SU-DHL-6 (cell line): Measurements from ENCODE around the gene SMTNL2.

Source experiments
- H2AFZ ChIP-seq: fragments of 200-600 bp; sonication (generic); 2 replicates; pipeline ENCODE4 v1.6.1; 2014; ENCODE audit warnings: low read depth, mild to moderate bottlenecking, moderate library complexity, mixed read lengths, antibody characterized with exemption, low read length; ENCODE audit not compliant: severe bottlenecking
- H3F3A ChIP-seq: fragments of 200-600 bp; shearing (Covaris generic); 2 replicates; pipeline ENCODE4 v1.6.0; 2016; ENCODE audit warnings: antibody characterized with exemption, mild to moderate bottlenecking; ENCODE audit not compliant: insufficient read depth
- H3K27ac ChIP-seq: fragments of 200-600 bp; sonication (generic); 2 replicates; pipeline ENCODE4 v1.5.1; 2016; ENCODE audit warnings: low read depth, mild to moderate bottlenecking, low read length, moderate library complexity, mixed read lengths
- H3K27me3 ChIP-seq: fragments of 200-600 bp; sonication (generic), shearing (Covaris generic); 2 replicates; pipeline ENCODE4 v1.6.0; 2014; ENCODE audit warnings: mild to moderate bottlenecking, low read length
- H3K36me3 ChIP-seq: fragments of 200-600 bp; sonication (generic); 2 replicates; pipeline ENCODE4 v1.6.1; 2014; ENCODE audit warnings: mild to moderate bottlenecking, low read length, mixed read lengths
- H3K4me2 ChIP-seq: fragments of 300-600, 200-600 bp; shearing (Covaris generic), sonication (generic); 2 replicates; pipeline ENCODE4 v1.6.0; 2014; ENCODE audit warnings: low read length, low read depth, mild to moderate bottlenecking; ENCODE audit not compliant: poor library complexity, severe bottlenecking
- H3K4me3 ChIP-seq: fragments of 200-600 bp; sonication (generic); 2 replicates; pipeline ENCODE4 v1.5.1; 2014; ENCODE audit warnings: antibody characterized with exemption, low read length, mild to moderate bottlenecking, mixed read lengths; ENCODE audit not compliant: insufficient read depth, poor library complexity, severe bottlenecking
- H3K79me2 ChIP-seq: fragments of 200-600 bp; sonication (generic); 2 replicates; pipeline ENCODE4 v1.6.1; 2014; ENCODE audit warnings: mild to moderate bottlenecking, low read length, moderate library complexity; ENCODE audit not compliant: insufficient read depth
- H3K9ac ChIP-seq: fragments of 200-600 bp; sonication (generic); 2 replicates; pipeline ENCODE4 v1.7.0; 2014; ENCODE audit warnings: mild to moderate bottlenecking, low read length
- H3K9me2 ChIP-seq: fragments of 200-600 bp; sonication (generic); replicated peaks from 2 replicates; pipeline ENCODE4 v1.6.1; 2014; ENCODE audit warnings: low read length; ENCODE audit not compliant: insufficient read depth
- H3K9me3 ChIP-seq: fragments of 200-600 bp; sonication (generic); 2 replicates; pipeline ENCODE4 v1.6.1; 2014; ENCODE audit warnings: low read length, mixed read lengths; ENCODE audit not compliant: insufficient read depth
- H4K20me1 ChIP-seq: fragments of 200-600 bp; sonication (generic); 2 replicates; pipeline ENCODE4 v1.6.1; 2014; ENCODE audit warnings: low read depth, mild to moderate bottlenecking, antibody characterized with exemption, low read length, moderate library complexity, mixed read lengths
- CTCF ChIP-seq: fragments of 200-600 bp; sonication (generic); IDR thresholded peaks from one replicate; pipeline ENCODE4 v1.5.1; 2017; ENCODE audit warnings: antibody characterized with exemption, mild to moderate bottlenecking, low read length, moderate library complexity; ENCODE audit not compliant: insufficient read depth, poor library complexity, severe bottlenecking
- EZH2phosphoT487 ChIP-seq: fragments of 200-600 bp; sonication (generic), shearing (Covaris generic); conservative IDR thresholded peaks from 2 replicates; pipeline ENCODE4 v1.6.1; 2018; ENCODE audit warnings: mild to moderate bottlenecking, antibody characterized with exemption, low read length, moderate library complexity, mixed read lengths

Gene SMTNL2

GRCh38 chr17:4586043-4586442 is 1.7 kb downstream of the SMTNL2 start:
- Histone ChIP-seq H2AFZ (no peak overlapping the region), H3K27ac (no peak overlapping the region), H3K27me3 (no peaks in the 10 kb centered on the region)

GRCh38 chr17:4587195-4587594 is 2.9 kb downstream of the SMTNL2 start:
- no peak overlapping the region for H3K9ac ChIP-seq
- H3F3A ChIP-seq: no peaks in the 10 kb centered on the region
- H2AFZ ChIP-seq: no peak overlapping the region
- no peak for TF ChIP-seq CTCF
- TF ChIP-seq EZH2phosphoT487: no peak
- no peaks in the 10 kb centered on the region for H3K9me3 ChIP-seq
- no peaks in the 10 kb centered on the region for H3K27me3 ChIP-seq
- H3K79me2 ChIP-seq: no peaks in the 10 kb centered on the region
- no peak overlapping the region for H3K4me2 ChIP-seq
- H4K20me1 ChIP-seq: no peaks in the 10 kb centered on the region
- H3K9me2 ChIP-seq: no peaks in the 10 kb centered on the region
- H3K27ac ChIP-seq: no peak overlapping the region
- no peak overlapping the region for H3K4me3 ChIP-seq
- H3K36me3 ChIP-seq: no peaks in the 10 kb centered on the region

More at GRCh38 chr17:4586043-4586442, 1.7 kb downstream of the SMTNL2 start:
- no peak overlapping the region for H3K4me3 ChIP-seq
- no peak overlapping the region for H3K4me2 ChIP-seq
- H3K79me2 ChIP-seq: no peaks in the 10 kb centered on the region
- no peaks in the 10 kb centered on the region for H4K20me1 ChIP-seq
- H3K36me3 ChIP-seq: no peaks in the 10 kb centered on the region
- no peak overlapping the region for H3K9ac ChIP-seq
- no peak for TF ChIP-seq EZH2phosphoT487
- TF ChIP-seq CTCF: no peak
- no peaks in the 10 kb centered on the region for H3K9me3 ChIP-seq
- H3F3A ChIP-seq: no peaks in the 10 kb centered on the region
- no peaks in the 10 kb centered on the region for H3K9me2 ChIP-seq

GRCh38 chr17:4587803-4588202 is 3.5 kb downstream of the SMTNL2 start:
- TF ChIP-seq EZH2phosphoT487: no peak
- no peak for TF ChIP-seq CTCF
- Histone ChIP-seq H2AFZ (no peak overlapping the region), H3F3A (no peaks in the 10 kb centered on the region), H4K20me1 (no peaks in the 10 kb centered on the region), H3K79me2 (no peaks in the 10 kb centered on the region), H3K36me3 (no peaks in the 10 kb centered on the region), H3K9me3 (no peaks in the 10 kb centered on the region), H3K4me3 (no peak overlapping the region), H3K27ac (no peak overlapping the region), H3K9ac (no peak overlapping the region), H3K27me3 (no peaks in the 10 kb centered on the region), H3K9me2 (no peaks in the 10 kb centered on the region), H3K4me2 (no peak overlapping the region)
